BE2C (cell line): Measurements from ENCODE around the gene TIMM21. TPM values are rescaled to one million over a fixed set of nuclear protein-coding genes. Genes with fewer than 3 reads are reported as not detected.

Experiments
- DNase-seq: peaks from one replicate; pipeline ENCODE4 v3.0.0-alpha.2; 2020
- H3K27me3 ChIP-seq: fragments of 250-450 bp; sonication (Bioruptor Pico); 2 replicates; pipeline ENCODE4 v1.5.1; 2020; ENCODE audit warnings: mild to moderate bottlenecking
- H3K36me3 ChIP-seq: fragments of 250-450 bp; sonication (Bioruptor Pico); 2 replicates; pipeline ENCODE4 v1.5.1; 2020; ENCODE audit warnings: mild to moderate bottlenecking
- H3K4me1 ChIP-seq: fragments of 250-450 bp; sonication (Bioruptor Pico); 2 replicates; pipeline ENCODE4 v1.5.1; 2020
- H3K4me3 ChIP-seq: 2 replicates; pipeline ENCODE4 v1.5.1; 2011; ENCODE audit warnings: low read depth, low read length
- H3K9me3 ChIP-seq: fragments of 250-450 bp; sonication (Bioruptor Pico); 2 replicates; pipeline ENCODE4 v1.5.1; 2020
- polyA plus RNA-seq: library from polyadenylated mRNA; unstranded; fragments of >200 nt; gene quantifications from one replicate; pipeline ENCODE4 v1.2.1, GENCODE V29; 2012; ENCODE audit warnings: low read depth, missing spikeins; ENCODE audit not compliant: insufficient read length, insufficient read depth
- TF ChIP-seq, protein P1 (sequence below): IDR thresholded peaks from 2 replicates; pipeline ENCODE4 v1.5.1; 2012; ENCODE audit warnings: mild to moderate bottlenecking, low read depth, low read length

Gene TIMM21, protein sequence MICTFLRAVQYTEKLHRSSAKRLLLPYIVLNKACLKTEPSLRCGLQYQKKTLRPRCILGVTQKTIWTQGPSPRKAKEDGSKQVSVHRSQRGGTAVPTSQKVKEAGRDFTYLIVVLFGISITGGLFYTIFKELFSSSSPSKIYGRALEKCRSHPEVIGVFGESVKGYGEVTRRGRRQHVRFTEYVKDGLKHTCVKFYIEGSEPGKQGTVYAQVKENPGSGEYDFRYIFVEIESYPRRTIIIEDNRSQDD
- polyA plus RNA-seq = 49.1 TPM

DNA sequence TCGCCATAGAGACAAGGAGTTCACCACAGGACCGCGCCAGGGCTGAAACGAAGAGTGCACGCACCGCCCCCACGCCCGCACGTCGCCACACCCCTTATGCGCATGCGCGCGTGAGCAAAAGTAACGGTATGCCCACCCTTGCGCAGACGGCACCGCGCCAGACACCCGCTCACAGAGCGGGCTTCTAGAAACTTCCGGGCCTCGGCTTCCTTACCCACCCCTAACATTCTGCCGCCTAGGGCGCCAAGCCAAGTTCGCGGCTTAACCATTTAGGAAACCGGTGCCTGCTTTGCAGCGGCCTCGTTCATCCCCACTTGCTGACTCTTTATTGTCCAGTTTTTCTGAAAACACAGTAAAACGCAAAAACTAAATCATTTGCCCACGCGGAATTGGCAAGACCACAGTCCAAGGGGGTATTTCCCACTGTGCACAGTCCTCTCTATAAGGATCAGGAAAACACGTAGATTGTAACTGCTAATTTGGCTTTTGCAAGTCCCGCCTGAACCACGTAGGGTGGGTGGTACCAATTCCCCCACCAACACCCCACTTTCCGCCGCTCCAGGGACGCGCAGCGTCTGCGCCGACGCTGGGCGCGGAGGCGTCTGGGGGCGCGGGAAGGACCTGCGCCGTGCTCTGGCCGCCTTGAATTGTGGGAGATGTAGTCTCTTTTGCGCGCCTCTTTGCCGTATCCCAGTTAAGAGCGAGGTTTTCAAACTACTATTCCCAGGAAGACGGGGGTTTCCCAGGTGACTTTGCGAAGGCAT lies at the start of gene TIMM21, which contains the start of gene FBXO15:
Gene TIMM21, plus strand, starts transcription at position 745 of the 764 bp plus-strand sequence. CDS start 286 bp downstream, outside the sequence.
Gene FBXO15, minus strand, starts transcription at position 56 of the 764 bp plus-strand sequence. Its CDS starts 49 bp downstream, at position 7.
- Histone ChIP-seq H3K4me3 (peak within 1 kb of the TSS; percentile 91), H3K9me3 (no peaks in the 10 kb centered on the region), H3K4me1 (no peaks in the 10 kb centered on the region; the same call in 1 of the 2 replicates), H3K27me3 (no peaks in the 10 kb centered on the region), H3K36me3 (no peaks in the 10 kb centered on the region; the same call in 1 of the 2 replicates)
- peak; percentile 91 for DNase-seq
- TF ChIP-seq, protein P1, sequence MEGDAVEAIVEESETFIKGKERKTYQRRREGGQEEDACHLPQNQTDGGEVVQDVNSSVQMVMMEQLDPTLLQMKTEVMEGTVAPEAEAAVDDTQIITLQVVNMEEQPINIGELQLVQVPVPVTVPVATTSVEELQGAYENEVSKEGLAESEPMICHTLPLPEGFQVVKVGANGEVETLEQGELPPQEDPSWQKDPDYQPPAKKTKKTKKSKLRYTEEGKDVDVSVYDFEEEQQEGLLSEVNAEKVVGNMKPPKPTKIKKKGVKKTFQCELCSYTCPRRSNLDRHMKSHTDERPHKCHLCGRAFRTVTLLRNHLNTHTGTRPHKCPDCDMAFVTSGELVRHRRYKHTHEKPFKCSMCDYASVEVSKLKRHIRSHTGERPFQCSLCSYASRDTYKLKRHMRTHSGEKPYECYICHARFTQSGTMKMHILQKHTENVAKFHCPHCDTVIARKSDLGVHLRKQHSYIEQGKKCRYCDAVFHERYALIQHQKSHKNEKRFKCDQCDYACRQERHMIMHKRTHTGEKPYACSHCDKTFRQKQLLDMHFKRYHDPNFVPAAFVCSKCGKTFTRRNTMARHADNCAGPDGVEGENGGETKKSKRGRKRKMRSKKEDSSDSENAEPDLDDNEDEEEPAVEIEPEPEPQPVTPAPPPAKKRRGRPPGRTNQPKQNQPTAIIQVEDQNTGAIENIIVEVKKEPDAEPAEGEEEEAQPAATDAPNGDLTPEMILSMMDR = no peak

DNA sequence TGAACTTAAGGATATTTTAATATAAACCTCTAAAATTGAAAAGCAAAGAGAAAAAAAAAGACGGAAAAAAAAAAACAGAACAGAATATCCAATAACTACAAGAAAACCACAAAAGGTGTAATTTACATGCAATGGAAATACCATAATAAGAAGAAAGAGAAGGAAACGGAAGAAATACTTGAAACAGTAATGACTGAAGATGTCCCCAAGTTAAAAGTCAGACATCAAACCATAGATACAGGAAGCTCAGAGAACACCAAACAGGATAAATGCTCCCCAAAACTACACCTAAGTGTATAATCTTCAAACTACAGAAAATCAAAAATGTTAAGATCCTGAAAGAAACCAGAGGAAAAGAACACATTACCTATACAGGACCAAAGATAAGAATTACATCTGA lies 39.9 kb upstream of the TIMM21 start:
- H3K4me3 ChIP-seq = no peak overlapping the region
- DNase-seq = no peak
- no peaks in the 10 kb centered on the region for H3K36me3 ChIP-seq
- H3K27me3 ChIP-seq = no peaks in the 10 kb centered on the region
- no peaks in the 10 kb centered on the region for H3K4me1 ChIP-seq
- TF ChIP-seq, protein P1 = no peak
- H3K9me3 ChIP-seq = no peaks in the 10 kb centered on the region

DNA sequence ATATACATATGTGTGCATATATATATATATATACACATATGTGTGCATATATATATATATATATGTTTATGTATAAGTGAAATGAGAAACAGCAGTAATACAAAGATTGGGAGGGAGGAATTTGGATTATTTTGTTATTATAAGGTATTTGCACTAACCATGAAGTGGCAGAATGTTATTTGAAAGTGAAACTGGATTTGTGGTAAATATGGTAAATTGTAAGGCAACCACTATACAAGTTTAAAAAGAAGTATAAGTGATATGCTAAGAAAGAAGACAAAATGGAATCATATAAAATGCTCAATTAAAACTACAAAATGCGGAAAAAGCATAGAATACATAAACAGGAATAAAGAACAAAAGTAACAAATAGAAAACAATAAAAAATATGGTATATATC lies 38.2 kb upstream of the TIMM21 start:
- TF ChIP-seq, protein P1 = no peak
- Histone ChIP-seq H3K9me3 (no peaks in the 10 kb centered on the region), H3K36me3 (no peaks in the 10 kb centered on the region), H3K4me3 (no peak overlapping the region), H3K27me3 (no peaks in the 10 kb centered on the region), H3K4me1 (no peaks in the 10 kb centered on the region)
- DNase-seq = no peak

DNA sequence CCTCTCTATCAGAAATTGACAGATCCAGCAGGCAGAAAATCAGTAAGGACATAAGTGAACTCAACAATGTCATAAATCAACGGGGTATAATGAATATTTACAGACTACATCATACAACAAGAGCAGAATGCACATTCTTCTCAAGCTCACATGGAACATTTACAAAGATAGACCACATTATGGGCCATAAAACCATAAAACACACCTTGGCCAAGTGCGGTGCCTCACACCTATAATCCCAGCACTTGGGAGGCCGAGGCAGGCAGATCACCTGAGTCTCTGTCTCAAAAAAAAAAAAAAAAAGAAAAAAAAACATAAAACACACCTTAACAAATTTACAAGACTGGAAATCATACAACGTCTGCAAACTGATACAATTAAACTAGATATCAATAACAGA lies 37.3 kb upstream of the TIMM21 start:
- Histone ChIP-seq H3K27me3 (no peaks in the 10 kb centered on the region), H3K4me1 (no peaks in the 10 kb centered on the region), H3K9me3 (no peaks in the 10 kb centered on the region), H3K4me3 (no peak overlapping the region), H3K36me3 (no peaks in the 10 kb centered on the region)
- no peak for DNase-seq
- TF ChIP-seq, protein P1 = no peak

DNA sequence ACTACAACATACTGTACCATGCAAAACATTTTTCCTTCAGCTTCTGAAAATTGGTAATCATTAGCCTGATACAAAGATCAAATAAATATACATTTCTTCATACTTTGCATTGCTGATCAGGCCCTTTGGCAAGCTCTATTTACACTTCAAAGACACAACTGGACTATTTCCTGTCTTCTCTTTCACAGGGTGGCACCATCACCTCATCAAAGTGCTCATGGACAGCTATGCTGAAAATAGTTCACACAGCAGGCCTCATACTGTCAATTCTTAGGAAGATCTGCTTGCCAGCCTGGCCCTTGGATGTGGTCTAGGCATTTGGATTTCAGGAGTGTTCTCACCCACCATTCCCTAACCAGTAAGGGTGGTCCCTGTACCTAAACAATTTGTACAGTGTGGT lies 34.6 kb upstream of the TIMM21 start:
- H3K4me3 ChIP-seq = no peak overlapping the region
- no peaks in the 10 kb centered on the region for H3K4me1 ChIP-seq
- no peaks in the 10 kb centered on the region for H3K27me3 ChIP-seq
- H3K36me3 ChIP-seq = no peaks in the 10 kb centered on the region
- H3K9me3 ChIP-seq = no peaks in the 10 kb centered on the region
- TF ChIP-seq, protein P1 = no peak
- DNase-seq = no peak

DNA sequence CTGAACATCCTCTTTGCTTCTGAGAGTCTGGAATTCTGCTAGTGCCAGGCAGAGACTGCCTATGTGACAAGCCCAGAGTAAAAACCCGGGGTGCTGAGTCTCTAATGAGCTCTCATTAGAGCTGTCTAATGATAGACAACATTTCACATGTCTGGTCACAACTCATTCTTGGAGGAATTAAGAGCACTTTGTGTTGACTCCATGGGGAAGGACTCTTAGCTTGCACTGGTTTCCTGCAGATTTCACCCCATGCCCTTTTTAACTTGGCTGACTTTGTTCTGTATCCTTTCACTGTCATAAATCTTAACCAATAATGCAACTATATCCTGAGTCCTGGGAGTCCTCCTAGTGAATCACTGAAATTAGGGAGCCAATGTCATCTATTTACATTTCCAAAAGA lies 34.2 kb upstream of the TIMM21 start:
- Histone ChIP-seq H3K4me1 (no peaks in the 10 kb centered on the region), H3K4me3 (no peak overlapping the region)
- TF ChIP-seq, protein P1 = no peak

More for the DNA sequence above, 34.2 kb upstream of the TIMM21 start:
- Histone ChIP-seq H3K36me3 (no peaks in the 10 kb centered on the region), H3K9me3 (no peaks in the 10 kb centered on the region), H3K27me3 (no peaks in the 10 kb centered on the region)
- no peak for DNase-seq
